Tibial artery (tissue), 4 donors: Measurements from ENCODE around the gene ENTPD6.
A peak's percentile ranks its signal among the peaks of the same experiment; 100 is the strongest.

Experiments
- DNase-seq, 2 donors: peaks; one replicate each; pipeline ENCODE4 v3.0.0-alpha.2; 2019
- H3K27ac ChIP-seq, 2 donors: fragments of 200-600 bp; sonication (generic) in 1 of 2; 1 replicate in 1 of 2; 2 replicates in 1 of 2; pipeline ENCODE4 v1.5.1; 2018 to 2019; ENCODE audit warnings: mild to moderate bottlenecking in 1 of 2
- H3K27me3 ChIP-seq, 2 donors: fragments of 200-600 bp; sonication (generic) in 1 of 2; one replicate each; pipeline versions ENCODE4 v1.5.1 to v1.6.0; 2016 to 2019
- H3K36me3 ChIP-seq, 3 donors: fragments of 200-600 bp; sonication (generic) in 2 of 3; one replicate each; pipeline ENCODE4 v1.5.1; 2016 to 2019; ENCODE audit warnings: mild to moderate bottlenecking in 2 of 3
- H3K4me1 ChIP-seq, 4 donors: fragments of 200-600 bp; sonication (generic) in 2 of 4; 1 replicate in 3 of 4; 2 replicates in 1 of 4; pipeline ENCODE4 v1.5.1; 2016 to 2019
- H3K4me3 ChIP-seq, 2 donors: fragments of 200-600 bp; sonication (generic) in 1 of 2; 1 replicate in 1 of 2; 2 replicates in 1 of 2; pipeline ENCODE4 v1.5.1; 2018 to 2019; ENCODE audit warnings: mild to moderate bottlenecking in 2 of 2
- H3K9me3 ChIP-seq, 3 donors: fragments of 200-600 bp; sonication (generic) in 1 of 3; one replicate each; pipeline ENCODE4 v1.5.1; 2016 to 2019
- intact Hi-C: fragments of 100-400 bp; cut with DNase I; formaldehyde crosslinking; loops from one replicate; pipeline ENCODE4 v1.15.0; 2023; ENCODE audit warnings: low total_unique reads
- TF ChIP-seq, protein P1 (sequence below), 2 experiments: fragments of 200-600 bp in 1 of 2; fragments of 450-650 bp in 1 of 2; IDR thresholded peaks; one replicate each; pipeline ENCODE4 v1.5.1; 2017 to 2019; ENCODE audit warnings: antibody characterized with exemption in 2 of 2, mild to moderate bottlenecking in 1 of 2, moderate library complexity in 1 of 2

The ENTPD6 gene

DNA sequence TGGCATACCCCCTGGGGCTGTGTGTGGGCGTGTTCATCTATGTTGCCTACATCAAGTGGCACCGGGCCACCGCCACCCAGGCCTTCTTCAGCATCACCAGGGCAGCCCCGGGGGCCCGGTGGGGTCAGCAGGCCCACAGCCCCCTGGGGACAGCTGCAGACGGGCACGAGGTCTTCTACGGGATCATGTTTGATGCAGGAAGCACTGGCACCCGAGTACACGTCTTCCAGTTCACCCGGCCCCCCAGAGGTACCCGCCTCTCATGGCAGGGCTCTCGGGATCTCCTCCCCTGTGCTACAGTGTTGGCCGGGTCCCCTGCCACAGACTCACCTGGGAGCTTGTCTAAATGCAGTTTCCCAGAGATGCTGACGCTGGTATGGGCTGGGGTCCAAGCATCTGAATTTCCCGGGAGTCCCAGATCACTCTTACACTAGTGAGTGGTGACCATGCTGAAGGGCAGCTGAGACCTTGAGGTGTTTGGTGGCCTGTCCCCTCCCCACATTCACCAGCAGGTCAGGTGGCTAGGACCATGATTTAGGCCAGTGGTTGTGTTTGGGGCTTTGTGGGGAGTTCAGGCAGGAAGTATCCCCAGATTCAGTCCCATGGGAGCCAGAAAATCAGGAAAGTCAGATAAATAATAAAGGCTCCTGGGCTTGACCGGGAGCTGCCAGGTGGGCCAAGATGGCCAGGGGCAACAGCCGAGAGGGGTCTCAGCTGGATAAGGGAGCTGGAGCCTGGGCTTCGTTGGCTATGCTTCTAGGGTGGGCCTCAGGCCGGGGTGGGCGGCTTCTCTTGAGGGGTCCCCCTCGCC is 11.8 kb downstream of the ENTPD6 start:
- peaks cover 0 to 10% (median 2%) of the 10 kb centered on the region in 4 donors for H3K4me1 ChIP-seq
- peaks cover 25 to 39% (median 26%) of the 10 kb centered on the region in 3 donors for H3K36me3 ChIP-seq
- H3K27ac ChIP-seq, result no peak overlapping the region
- no peaks in the 10 kb centered on the region for H3K27me3 ChIP-seq
- H3K4me3 ChIP-seq, result no peak overlapping the region
- H3K9me3 ChIP-seq, result no peaks in the 10 kb centered on the region
- intact Hi-C loops, result no loop called here
- peak in 1 of 2 donors; percentile 63 for DNase-seq
- TF ChIP-seq, protein P1, sequence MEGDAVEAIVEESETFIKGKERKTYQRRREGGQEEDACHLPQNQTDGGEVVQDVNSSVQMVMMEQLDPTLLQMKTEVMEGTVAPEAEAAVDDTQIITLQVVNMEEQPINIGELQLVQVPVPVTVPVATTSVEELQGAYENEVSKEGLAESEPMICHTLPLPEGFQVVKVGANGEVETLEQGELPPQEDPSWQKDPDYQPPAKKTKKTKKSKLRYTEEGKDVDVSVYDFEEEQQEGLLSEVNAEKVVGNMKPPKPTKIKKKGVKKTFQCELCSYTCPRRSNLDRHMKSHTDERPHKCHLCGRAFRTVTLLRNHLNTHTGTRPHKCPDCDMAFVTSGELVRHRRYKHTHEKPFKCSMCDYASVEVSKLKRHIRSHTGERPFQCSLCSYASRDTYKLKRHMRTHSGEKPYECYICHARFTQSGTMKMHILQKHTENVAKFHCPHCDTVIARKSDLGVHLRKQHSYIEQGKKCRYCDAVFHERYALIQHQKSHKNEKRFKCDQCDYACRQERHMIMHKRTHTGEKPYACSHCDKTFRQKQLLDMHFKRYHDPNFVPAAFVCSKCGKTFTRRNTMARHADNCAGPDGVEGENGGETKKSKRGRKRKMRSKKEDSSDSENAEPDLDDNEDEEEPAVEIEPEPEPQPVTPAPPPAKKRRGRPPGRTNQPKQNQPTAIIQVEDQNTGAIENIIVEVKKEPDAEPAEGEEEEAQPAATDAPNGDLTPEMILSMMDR (IDR thresholded peaks at IDR 0.05), result no peak

DNA sequence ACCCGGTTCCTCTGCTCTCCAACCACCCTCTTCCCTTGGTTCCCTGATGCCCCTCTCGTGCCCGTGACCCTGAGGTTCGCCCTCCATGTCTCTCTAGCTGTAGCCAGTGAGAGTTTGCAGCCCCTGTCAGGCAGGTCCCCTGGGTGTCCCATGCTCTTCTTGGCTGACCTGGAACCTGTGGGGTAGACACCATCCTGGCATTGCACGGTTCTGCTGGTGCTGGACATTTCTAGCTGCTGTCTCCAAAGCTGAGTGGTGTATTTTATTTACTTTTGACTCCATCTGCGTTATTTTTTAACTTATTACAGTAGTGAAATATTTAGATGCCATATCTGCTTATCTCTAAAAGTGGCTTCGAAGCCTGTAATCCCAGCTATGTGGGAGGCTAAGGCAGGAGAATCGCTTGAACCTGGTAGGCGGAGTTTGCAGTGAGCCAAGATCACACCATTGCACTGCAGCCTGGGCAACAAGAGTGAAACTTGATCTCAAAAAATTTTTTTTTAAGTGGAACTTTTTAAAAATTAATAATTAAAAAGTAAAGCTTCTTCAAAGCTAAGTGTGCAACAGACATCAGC is 12.5 kb downstream of the ENTPD6 start:
- no peak overlapping the region for H3K27ac ChIP-seq
- no peak for DNase-seq
- H3K4me1 ChIP-seq, result peaks cover 0 to 10% (median 2%) of the 10 kb centered on the region in 4 donors

DNA sequence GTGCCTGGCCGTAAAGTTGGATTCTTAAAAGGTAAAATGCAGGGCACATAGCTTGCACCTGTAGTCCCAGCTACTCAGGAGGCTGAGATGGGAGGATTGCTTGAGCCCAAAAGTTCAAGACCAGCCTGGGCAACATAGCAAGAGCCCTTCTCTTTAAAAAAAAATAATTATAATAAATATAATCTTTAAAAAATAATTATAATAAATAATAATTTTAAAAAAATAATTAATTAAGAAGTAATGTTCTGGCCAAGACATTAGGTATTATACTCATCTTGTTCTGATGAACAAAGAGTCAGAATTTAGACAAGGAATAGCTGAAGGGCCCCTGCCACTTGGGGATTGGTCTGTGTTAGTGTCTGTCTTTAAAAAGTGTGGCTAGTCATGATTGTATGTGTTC is 13.9 kb downstream of the ENTPD6 start:
- TF ChIP-seq, protein P1 (IDR thresholded peaks at IDR 0.05), result no peak
- Histone ChIP-seq H3K36me3 (peaks cover 42 to 59% (median 47%) of the 10 kb centered on the region in 3 donors), H3K27ac (no peak overlapping the region), H3K4me1 (peaks cover 0 to 10% (median 2%) of the 10 kb centered on the region in 4 donors), H3K27me3 (no peaks in the 10 kb centered on the region), H3K4me3 (no peak overlapping the region), H3K9me3 (no peaks in the 10 kb centered on the region)
- DNase-seq, result no peak
- intact Hi-C loops, result no loop called here

More for the DNA sequence above, 12.5 kb downstream of the ENTPD6 start:
- Histone ChIP-seq H3K27me3 (no peaks in the 10 kb centered on the region), H3K4me3 (no peak overlapping the region), H3K9me3 (no peaks in the 10 kb centered on the region), H3K36me3 (peaks cover 29 to 46% (median 33%) of the 10 kb centered on the region in 3 donors)
- intact Hi-C loops, result no loop called here
- TF ChIP-seq, protein P1 (IDR thresholded peaks at IDR 0.05), result no peak

DNA sequence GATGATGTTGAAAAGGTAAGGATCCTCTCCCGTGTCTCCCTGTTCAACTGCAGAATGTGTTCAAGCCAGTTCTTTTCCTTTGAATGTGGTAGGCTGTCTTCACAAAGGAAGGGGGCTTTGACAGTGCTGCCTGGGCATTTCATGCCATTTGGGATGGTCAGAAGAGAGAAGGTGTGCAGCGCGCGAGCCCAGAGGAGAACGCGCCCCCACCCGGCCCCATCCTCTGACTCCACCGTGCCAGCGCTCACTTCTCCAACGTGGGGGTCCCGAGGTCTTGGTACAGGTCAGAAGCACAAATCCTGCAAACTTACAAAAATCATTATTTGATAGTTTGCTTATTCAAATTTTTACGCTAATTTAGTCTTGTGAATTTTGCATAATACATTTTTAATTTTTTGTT is 14.4 kb downstream of the ENTPD6 start:
- DNase-seq, result no peak
- Histone ChIP-seq H3K9me3 (no peaks in the 10 kb centered on the region), H3K27me3 (no peaks in the 10 kb centered on the region), H3K36me3 (peaks cover 47 to 65% (median 52%) of the 10 kb centered on the region in 3 donors), H3K27ac (no peak overlapping the region), H3K4me3 (no peak overlapping the region), H3K4me1 (peaks cover 0 to 10% (median 1%) of the 10 kb centered on the region in 4 donors)
- TF ChIP-seq, protein P1 (IDR thresholded peaks at IDR 0.05), result no peak
- intact Hi-C loops, result no loop called here

DNA sequence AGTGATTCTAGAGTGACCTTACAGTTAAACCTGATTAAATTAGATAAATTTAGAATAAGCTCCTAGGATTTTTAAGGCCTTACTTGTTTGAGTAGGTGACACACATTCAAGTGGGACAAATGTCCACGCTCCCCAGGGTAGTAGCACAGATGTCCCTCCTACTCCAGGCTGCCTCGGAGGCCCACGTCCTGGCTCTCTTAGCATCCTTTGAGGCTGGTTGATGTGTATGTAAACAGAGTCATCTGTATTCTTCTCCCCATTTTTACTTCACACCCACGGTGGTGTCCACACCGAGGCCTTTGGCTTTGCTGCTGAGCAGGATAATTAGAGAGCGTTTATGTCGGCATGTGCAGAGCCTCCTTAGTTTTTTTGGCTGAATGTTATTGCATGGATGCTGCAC is 15.8 kb downstream of the ENTPD6 start:
- no peaks in the 10 kb centered on the region for H3K4me1 ChIP-seq
- no peaks in the 10 kb centered on the region for H3K9me3 ChIP-seq
- peaks cover 59 to 73% (median 65%) of the 10 kb centered on the region in 3 donors for H3K36me3 ChIP-seq
- TF ChIP-seq, protein P1 (IDR thresholded peaks at IDR 0.05), result no peak
- H3K27ac ChIP-seq, result no peak overlapping the region
- no peak for DNase-seq
- no peak overlapping the region for H3K4me3 ChIP-seq
- H3K27me3 ChIP-seq, result no peaks in the 10 kb centered on the region
- intact Hi-C loops, result no loop called here
